Pancreas (tissue), 10 donors: Measurements from ENCODE around the gene CASS4. TPM values are rescaled to one million over a fixed set of nuclear protein-coding genes. Genes with fewer than 3 reads are reported as not detected.
A peak's percentile ranks its signal among the peaks of the same experiment; 100 is the strongest.

Experiments used
- ATAC-seq, 4 donors: fragments of 200-7000 bp; cut with Tn5 transposase; one replicate each; pipeline versions ENCODE4 v1.8.0 to v1.9.1; 2020; ENCODE audit warnings: mild to moderate bottlenecking in 4 of 4, moderate library complexity in 4 of 4
- DNase-seq, 6 donors: peaks; one replicate each; pipeline ENCODE4 v3.0.0-alpha.2; 2020
- FAIRE-seq: peaks from 2 replicates; lab custom pipeline; 2012; peaks lifted over from hg19 to GRCh38; lab: Jason Lieb, UNC
- H3K27ac ChIP-seq, 4 donors: fragments of 200-600 bp; sonication (generic); 1 replicate in 3 of 4; 2 replicates in 1 of 4; pipeline versions ENCODE4 v1.5.0 to v1.8.0; 2020
- H3K27me3 ChIP-seq, 4 donors: fragments of 200-600 bp; one replicate each; pipeline ENCODE4 v1.8.0; 2021
- H3K36me3 ChIP-seq, 3 donors: fragments of 200-600 bp; sonication (generic) in 1 of 3; one replicate each; pipeline versions ENCODE4 v1.5.0 to v1.8.0; 2020 to 2021
- H3K4me1 ChIP-seq, 3 donors: fragments of 200-600 bp; one replicate each; pipeline ENCODE4 v1.8.0; 2021
- H3K4me3 ChIP-seq, 4 donors: fragments of 200-600 bp; sonication (generic) in 2 of 4; one replicate each; pipeline versions ENCODE4 v1.5.0 to v1.8.0; 2020 to 2021
- H3K9me3 ChIP-seq, 4 donors: fragments of 200-600 bp; one replicate each; pipeline ENCODE4 v1.8.0; 2021
- WGBS, 2 donors: extraction: QIAGEN DNeasy Blood & Tissue Kit; methylation state at CpG; one replicate each; pipeline ENCODE4 v1.1.7; 2013; 5-methylcytosine and 5-hydroxymethylcytosine counted together
- intact Hi-C, 3 donors: fragments of 100-400 bp; cut with DNase I; formaldehyde crosslinking; loops; one replicate each; pipeline versions ENCODE4 v1.11.1 to v1.14.2; 2022
- polyA plus RNA-seq, 2 donors: library from polyadenylated mRNA; stranded (reverse); fragments of 200-250 nt; gene quantifications; one replicate each; pipeline ENCODE4 v1.2.3, GENCODE V29; 2013
- total RNA-seq, 6 donors: library from RNA; stranded (reverse); fragmentation: NEBNext Ultra II Directional in 4 of 6; extraction: Animal tissue kit (Norgen Biotek cat#: 25700) in 4 of 6; gene quantifications; one replicate each; pipeline versions ENCODE4 v1.2.1 to v1.2.4, GENCODE V29; 2021 to 2023
- TF ChIP-seq, protein P1 (sequence below), 4 donors: fragments of 200-600 bp; sonication (generic) in 3 of 4; IDR thresholded peaks; one replicate each; pipeline versions ENCODE4 v1.5.0 to v1.8.0; 2021; ENCODE audit warnings: antibody characterized with exemption in 4 of 4
- donor health status: healthy with polysubstance abuse.
- donor health status: DM: no; HTN: no; CAD: no; lungs with moderate emphysema.
- donor health status: DM: no; HTN: no; CAD: no.
- donor health status: control.
- donor health status: control.
- donor health status: Bipolar disorder and iron deficiency.
- donor health status: DM: yes; HTN: yes; CAD: no.
- donor health status: DM: no; HTN: no; CAD: no.
- donor health status: DM: no; HTN: no; CAD: no.
- donor health status: DM: yes; HTN: yes; CAD: no.

The CASS4 gene
- total and polyA plus RNA-seq, 8 donors: 0.04 to 1.6 (median 0.22) TPM

DNA sequence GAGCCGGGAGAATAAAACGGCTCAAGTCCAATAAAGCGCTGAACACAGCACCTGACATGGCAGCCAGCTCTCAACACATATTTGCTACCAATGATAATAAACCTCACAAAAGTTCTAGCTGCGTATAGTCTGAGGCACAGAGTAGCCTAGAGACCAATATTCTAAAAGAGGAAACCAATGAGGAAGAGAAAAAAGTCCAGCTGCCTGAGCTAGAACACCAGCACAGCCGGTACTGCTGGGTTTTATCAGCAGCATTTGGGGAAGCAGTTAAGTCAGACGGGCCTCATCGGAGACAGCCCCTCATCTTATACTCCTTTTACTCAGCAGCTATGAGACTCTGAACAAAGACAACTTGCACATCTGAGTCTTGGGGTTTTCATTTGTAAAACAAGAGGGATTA lies 53.9 kb downstream of the CASS4 start:
- Histone ChIP-seq H3K36me3 (no peaks in the 10 kb centered on the region), H3K27me3 (no peaks in the 10 kb centered on the region), H3K4me3 (no peak overlapping the region), H3K9me3 (no peaks in the 10 kb centered on the region), H3K4me1 (peaks cover 5 to 13% (median 8%) of the 10 kb centered on the region in 3 donors), H3K27ac (no peak overlapping the region)
- ATAC-seq (peak in 1 of 4 donors; percentile 5), DNase-seq (no peak), FAIRE-seq (no peak)
- TF ChIP-seq, protein P1, sequence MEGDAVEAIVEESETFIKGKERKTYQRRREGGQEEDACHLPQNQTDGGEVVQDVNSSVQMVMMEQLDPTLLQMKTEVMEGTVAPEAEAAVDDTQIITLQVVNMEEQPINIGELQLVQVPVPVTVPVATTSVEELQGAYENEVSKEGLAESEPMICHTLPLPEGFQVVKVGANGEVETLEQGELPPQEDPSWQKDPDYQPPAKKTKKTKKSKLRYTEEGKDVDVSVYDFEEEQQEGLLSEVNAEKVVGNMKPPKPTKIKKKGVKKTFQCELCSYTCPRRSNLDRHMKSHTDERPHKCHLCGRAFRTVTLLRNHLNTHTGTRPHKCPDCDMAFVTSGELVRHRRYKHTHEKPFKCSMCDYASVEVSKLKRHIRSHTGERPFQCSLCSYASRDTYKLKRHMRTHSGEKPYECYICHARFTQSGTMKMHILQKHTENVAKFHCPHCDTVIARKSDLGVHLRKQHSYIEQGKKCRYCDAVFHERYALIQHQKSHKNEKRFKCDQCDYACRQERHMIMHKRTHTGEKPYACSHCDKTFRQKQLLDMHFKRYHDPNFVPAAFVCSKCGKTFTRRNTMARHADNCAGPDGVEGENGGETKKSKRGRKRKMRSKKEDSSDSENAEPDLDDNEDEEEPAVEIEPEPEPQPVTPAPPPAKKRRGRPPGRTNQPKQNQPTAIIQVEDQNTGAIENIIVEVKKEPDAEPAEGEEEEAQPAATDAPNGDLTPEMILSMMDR (IDR thresholded peaks at IDR 0.05): no peak
- intact Hi-C loops: no loop called here
- 49 to 63% methylated on average over 7 of the region's 7 CpGs for WGBS, 2 donors

DNA sequence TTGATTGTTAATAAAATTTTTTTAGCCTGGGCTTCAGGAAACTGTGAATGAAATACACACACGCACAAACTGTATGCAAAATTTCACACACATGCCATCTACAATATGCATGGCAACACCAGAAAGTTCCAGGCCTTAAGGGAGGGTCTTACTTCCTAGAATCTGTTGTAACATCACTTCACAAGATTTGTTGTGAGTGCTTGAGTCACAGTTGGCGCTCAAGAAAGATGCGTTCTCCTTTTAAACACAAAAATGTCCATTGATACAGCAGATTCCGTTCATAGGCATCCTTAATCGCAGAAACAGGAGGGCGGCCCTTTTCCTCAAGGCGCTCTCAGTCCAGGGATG lies 55.9 kb downstream of the CASS4 start:
- DNase-seq (no peak), ATAC-seq (peak in 2 of 4 donors; percentile 4 to 11), FAIRE-seq (no peak)
- WGBS, 2 donors: 2 to 4% methylated on average over 7 of the region's 7 CpGs
- H3K36me3 ChIP-seq: peaks cover 0 to 1% (median 0%) of the 10 kb centered on the region in 3 donors
- TF ChIP-seq, protein P1 (IDR thresholded peaks at IDR 0.05): no peak
- intact Hi-C loops: no loop called here
- peaks cover 5 to 13% (median 8%) of the 10 kb centered on the region in 3 donors for H3K4me1 ChIP-seq
- peak overlapping the region; percentile 43 to 95 (median 77) for H3K4me3 ChIP-seq
- no peaks in the 10 kb centered on the region for H3K9me3 ChIP-seq
- peak overlapping the region; percentile 36 to 62 (median 48) for H3K27ac ChIP-seq
- H3K27me3 ChIP-seq: no peaks in the 10 kb centered on the region

DNA sequence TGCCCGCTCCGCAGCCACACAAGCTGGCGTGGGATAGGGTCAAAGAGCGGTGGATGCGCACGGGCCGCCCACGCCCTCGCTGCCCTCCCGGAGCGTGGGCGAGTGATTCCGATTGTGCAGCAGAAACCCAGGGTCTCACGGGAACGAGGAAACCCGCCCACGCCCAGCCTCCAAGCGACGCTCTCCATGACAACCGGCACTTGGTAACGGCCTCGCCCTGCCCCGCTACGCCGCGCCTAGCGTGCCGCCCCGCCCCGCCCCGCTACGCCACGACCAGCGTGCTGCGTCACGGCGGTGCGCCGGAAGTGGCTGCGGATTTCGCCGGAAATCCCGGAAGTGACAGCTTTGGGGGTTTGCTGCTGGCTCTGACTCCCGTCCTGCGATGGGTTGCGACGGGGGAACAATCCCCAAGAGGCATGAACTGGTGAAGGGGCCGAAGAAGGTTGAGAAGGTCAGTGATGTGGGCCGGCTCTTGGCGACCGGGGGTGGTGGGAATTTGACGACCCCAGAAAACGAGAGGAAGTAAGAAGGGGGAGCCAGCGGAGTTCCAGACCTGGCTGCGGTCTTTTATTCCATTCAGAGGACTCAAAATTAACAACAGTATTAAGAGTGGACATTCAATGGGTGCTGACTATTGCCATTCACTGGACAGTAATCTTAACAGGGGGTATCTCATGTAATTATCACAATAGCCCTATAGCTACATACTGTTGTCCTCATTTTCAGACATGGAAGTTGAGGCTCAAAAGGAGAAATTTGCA lies 56.4 kb downstream of the CASS4 start, which contains the start of gene RTF2:
Gene RTF2 (plus strand): TSS at position 312 of the 761 bp plus-strand sequence. CDS start 71 bp downstream, at position 383.
- no peaks in the 10 kb centered on the region for H3K9me3 ChIP-seq
- DNase-seq (peak; percentile 88 to 97 (median 92)), ATAC-seq (peak; percentile 99 to 100 (median 100)), FAIRE-seq (no peak)
- TF ChIP-seq, protein P1 (IDR thresholded peaks at IDR 0.05): no peak
- peak within 1 kb of the TSS; percentile 36 to 62 (median 48) for H3K27ac ChIP-seq
- 0% methylated on average over 54 to 55 of the region's 55 CpGs for WGBS, 2 donors
- H3K27me3 ChIP-seq: no peaks in the 10 kb centered on the region
- H3K4me1 ChIP-seq: peaks cover 5 to 13% (median 8%) of the 10 kb centered on the region in 3 donors
- intact Hi-C loops: no loop called here
- H3K36me3 ChIP-seq: peaks cover 0 to 7% (median 1%) of the 10 kb centered on the region in 3 donors
- peak within 1 kb of the TSS; percentile 43 to 95 (median 77) for H3K4me3 ChIP-seq

DNA sequence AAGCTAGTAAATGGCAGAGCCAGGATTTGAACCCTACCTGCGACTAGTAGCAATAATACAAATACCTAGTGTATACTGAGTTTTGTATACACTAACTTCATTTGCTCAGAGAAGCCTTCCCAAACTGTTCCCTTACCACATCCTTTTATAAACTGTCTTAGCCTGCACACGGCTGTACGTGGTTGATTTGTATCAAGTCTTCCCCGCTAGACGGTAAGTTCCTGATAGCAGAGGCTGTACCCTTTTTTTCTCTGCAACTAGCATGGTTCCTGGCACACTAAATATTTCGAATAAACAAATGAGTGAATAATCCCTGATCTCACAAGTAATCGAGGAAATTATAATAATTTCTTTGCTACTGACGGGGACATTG lies 57.0 kb downstream of the CASS4 start:
- 16 to 18% methylated on average over 8 of the region's 8 CpGs for WGBS, 2 donors
- Histone ChIP-seq H3K4me3 (peak overlapping the region; percentile 43 to 95 (median 77)), H3K36me3 (peaks cover 0 to 11% (median 7%) of the 10 kb centered on the region in 3 donors), H3K27me3 (no peaks in the 10 kb centered on the region), H3K4me1 (peaks cover 5 to 13% (median 8%) of the 10 kb centered on the region in 3 donors), H3K9me3 (no peaks in the 10 kb centered on the region), H3K27ac (peak overlapping the region in 1 of 4 donors; percentile 57)
- DNase-seq: no peak
- ATAC-seq: no peak
- no peak for FAIRE-seq
- intact Hi-C loops: no loop called here
- TF ChIP-seq, protein P1 (IDR thresholded peaks at IDR 0.05): no peak

DNA sequence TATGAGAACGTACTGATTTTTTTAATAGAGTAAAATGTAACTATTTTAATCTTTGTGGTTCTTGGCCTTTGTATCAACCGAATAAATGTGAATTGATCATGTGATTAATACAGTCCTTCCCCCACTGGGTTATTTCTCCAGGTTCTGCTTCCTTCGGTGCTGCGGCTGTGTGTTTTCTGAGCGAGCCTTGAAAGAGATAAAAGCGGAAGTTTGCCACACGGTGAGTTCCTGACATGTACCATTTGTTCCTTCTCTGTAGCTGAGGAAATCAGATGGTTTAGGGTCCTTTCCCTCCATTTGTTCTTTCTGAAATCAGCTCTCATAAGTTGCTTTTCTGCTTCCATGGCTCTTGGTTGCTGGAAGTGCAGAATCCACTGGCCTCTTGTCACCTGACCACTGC lies 71.9 kb downstream of the CASS4 start:
- no peaks in the 10 kb centered on the region for H3K27me3 ChIP-seq
- ATAC-seq (peak in 1 of 4 donors; percentile 24), DNase-seq (no peak), FAIRE-seq (no peak)
- WGBS, 2 donors: 86 to 88% methylated on average over 7 of the region's 7 CpGs
- TF ChIP-seq, protein P1 (IDR thresholded peaks at IDR 0.05): no peak
- intact Hi-C loops: no loop called here
- no peak overlapping the region for H3K4me3 ChIP-seq
- H3K4me1 ChIP-seq: no peaks in the 10 kb centered on the region
- H3K36me3 ChIP-seq: peaks cover 2 to 40% (median 7%) of the 10 kb centered on the region in 3 donors
- no peak overlapping the region for H3K27ac ChIP-seq
- no peaks in the 10 kb centered on the region for H3K9me3 ChIP-seq
